ENCODE data around the gene ARFRP1. TPM values are rescaled to one million over a fixed set of nuclear protein-coding genes. Genes with fewer than 3 reads are reported as not detected.

ARFRP1 gene
- polyA plus RNA-seq, 3 donors, result 18.2 to 31.1 (median 20.7) TPM

DNA sequence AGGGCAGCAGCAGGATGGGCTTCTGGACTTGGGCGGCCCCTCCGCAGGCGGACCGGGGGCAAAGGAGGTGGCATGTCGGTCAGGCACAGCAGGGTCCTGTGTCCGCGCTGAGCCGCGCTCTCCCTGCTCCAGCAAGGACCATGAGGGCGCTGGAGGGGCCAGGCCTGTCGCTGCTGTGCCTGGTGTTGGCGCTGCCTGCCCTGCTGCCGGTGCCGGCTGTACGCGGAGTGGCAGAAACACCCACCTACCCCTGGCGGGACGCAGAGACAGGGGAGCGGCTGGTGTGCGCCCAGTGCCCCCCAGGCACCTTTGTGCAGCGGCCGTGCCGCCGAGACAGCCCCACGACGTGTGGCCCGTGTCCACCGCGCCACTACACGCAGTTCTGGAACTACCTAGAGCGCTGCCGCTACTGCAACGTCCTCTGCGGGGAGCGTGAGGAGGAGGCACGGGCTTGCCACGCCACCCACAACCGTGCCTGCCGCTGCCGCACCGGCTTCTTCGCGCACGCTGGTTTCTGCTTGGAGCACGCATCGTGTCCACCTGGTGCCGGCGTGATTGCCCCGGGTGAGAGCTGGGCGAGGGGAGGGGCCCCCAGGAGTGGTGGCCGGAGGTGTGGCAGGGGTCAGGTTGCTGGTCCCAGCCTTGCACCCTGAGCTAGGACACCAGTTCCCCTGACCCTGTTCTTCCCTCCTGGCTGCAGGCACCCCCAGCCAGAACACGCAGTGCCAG is 11.0 kb downstream of the ARFRP1 start, which contains the start of gene TNFRSF6B:
TNFRSF6B (plus strand) TSS at position 25 of the 729 bp plus-strand sequence; CDS start at position 141, 116 bp downstream.
- Mint-ChIP-seq H3K36me3 (peaks cover 5 to 11% of the 10 kb centered on the region in 2 donors), H3K4me1 (peaks cover 16% of the 10 kb centered on the region), H3K27ac (no peak within 1 kb of the TSS), H3K9me3 (no peaks in the 10 kb centered on the region), H3K4me3 (peak within 1 kb of the TSS in 1 of 2 donors; percentile 57), H3K27me3 (ENCODE audit: low read depth in 3 of 3) (peaks cover 2 to 21% (median 3%) of the 10 kb centered on the region in 3 donors)
- Histone ChIP-seq H3K27me3 (ENCODE audit: control insufficient read depth in 2 of 2, insufficient read depth in 2 of 2, low read length in 2 of 2) (peaks cover 0 to 12% of the 10 kb centered on the region in 2 donors), H3K9ac (ENCODE audit: insufficient read depth, low read length, poor library complexity, severe bottlenecking) (no peak within 1 kb of the TSS), H3K27ac (ENCODE audit: low read depth in 1 of 2, low read length in 2 of 2) (no peak within 1 kb of the TSS), H3K9me3 (replicated peaks in 1 of 2; ENCODE audit: control insufficient read depth in 1 of 2, insufficient read depth in 1 of 2, low read length in 2 of 2) (no peaks in the 10 kb centered on the region), H2AFZ (ENCODE audit: insufficient read depth, low read depth, low read length, poor library complexity, severe bottlenecking) (no peak within 1 kb of the TSS), H3K36me3 (replicated peaks in 1 of 2; ENCODE audit: control insufficient read depth in 1 of 2, insufficient read depth in 2 of 2, low read length in 2 of 2) (peaks cover 0 to 9% of the 10 kb centered on the region in 2 donors), H3K4me3 (replicated peaks in 1 of 3; ENCODE audit: low read depth in 2 of 3, low read length in 3 of 3) (no peak within 1 kb of the TSS), H3K4me2 (replicated peaks; ENCODE audit: extremely low read depth, low read length, poor library complexity, severe bottlenecking) (peak within 1 kb of the TSS; percentile 22), H3K79me2 (ENCODE audit: insufficient read depth, low read length) (no peaks in the 10 kb centered on the region), H4K20me1 (ENCODE audit: insufficient read depth, low read length) (peaks cover 46% of the 10 kb centered on the region), H3K4me1 (ENCODE audit: control insufficient read depth in 1 of 2, insufficient read depth in 2 of 2, low read length in 2 of 2) (peaks cover 16% of the 10 kb centered on the region in 2 donors)
- 3% methylated on average over 51 of the region's 52 CpGs for WGBS (ENCODE audit: insufficient coverage)
- no peak for DNase-seq
- TF ChIP-seq, protein P1, sequence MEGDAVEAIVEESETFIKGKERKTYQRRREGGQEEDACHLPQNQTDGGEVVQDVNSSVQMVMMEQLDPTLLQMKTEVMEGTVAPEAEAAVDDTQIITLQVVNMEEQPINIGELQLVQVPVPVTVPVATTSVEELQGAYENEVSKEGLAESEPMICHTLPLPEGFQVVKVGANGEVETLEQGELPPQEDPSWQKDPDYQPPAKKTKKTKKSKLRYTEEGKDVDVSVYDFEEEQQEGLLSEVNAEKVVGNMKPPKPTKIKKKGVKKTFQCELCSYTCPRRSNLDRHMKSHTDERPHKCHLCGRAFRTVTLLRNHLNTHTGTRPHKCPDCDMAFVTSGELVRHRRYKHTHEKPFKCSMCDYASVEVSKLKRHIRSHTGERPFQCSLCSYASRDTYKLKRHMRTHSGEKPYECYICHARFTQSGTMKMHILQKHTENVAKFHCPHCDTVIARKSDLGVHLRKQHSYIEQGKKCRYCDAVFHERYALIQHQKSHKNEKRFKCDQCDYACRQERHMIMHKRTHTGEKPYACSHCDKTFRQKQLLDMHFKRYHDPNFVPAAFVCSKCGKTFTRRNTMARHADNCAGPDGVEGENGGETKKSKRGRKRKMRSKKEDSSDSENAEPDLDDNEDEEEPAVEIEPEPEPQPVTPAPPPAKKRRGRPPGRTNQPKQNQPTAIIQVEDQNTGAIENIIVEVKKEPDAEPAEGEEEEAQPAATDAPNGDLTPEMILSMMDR (IDR thresholded peaks at IDR 0.05), result no peak
- intact Hi-C loops (cut with micrococcal nuclease), result no loop called here

GRCh38 chr20:63696306-63696627 is 11.5 kb downstream of the ARFRP1 start:
- H3K4me3 Mint-ChIP-seq, result no peak overlapping the region
- no peak overlapping the region for H2AFZ ChIP-seq (ENCODE audit: insufficient read depth, low read depth, low read length, poor library complexity, severe bottlenecking)
- H3K79me2 ChIP-seq (ENCODE audit: insufficient read depth, low read length), result no peaks in the 10 kb centered on the region
- H3K4me2 ChIP-seq (replicated peaks; ENCODE audit: extremely low read depth, low read length, poor library complexity, severe bottlenecking), result peak overlapping the region; percentile 22
- H3K9ac ChIP-seq (ENCODE audit: insufficient read depth, low read length, poor library complexity, severe bottlenecking), result no peak overlapping the region
- H4K20me1 ChIP-seq (ENCODE audit: insufficient read depth, low read length), result peaks cover 43% of the 10 kb centered on the region
- no peaks in the 10 kb centered on the region for H3K9me3 Mint-ChIP-seq
- peaks cover 0 to 9% of the 10 kb centered on the region in 2 donors for H3K36me3 ChIP-seq (replicated peaks in 1 of 2; ENCODE audit: control insufficient read depth in 1 of 2, insufficient read depth in 2 of 2, low read length in 2 of 2)
- H3K27ac ChIP-seq (ENCODE audit: low read depth in 1 of 2, low read length in 2 of 2), result no peak overlapping the region
- H3K36me3 Mint-ChIP-seq, result peaks cover 9 to 17% of the 10 kb centered on the region in 2 donors
- peaks cover 2 to 21% (median 3%) of the 10 kb centered on the region in 3 donors for H3K27me3 Mint-ChIP-seq (ENCODE audit: low read depth in 3 of 3)
- no peak for DNase-seq
- H3K4me1 ChIP-seq (ENCODE audit: control insufficient read depth in 1 of 2, insufficient read depth in 2 of 2, low read length in 2 of 2), result peaks cover 16% of the 10 kb centered on the region in 2 donors
- H3K4me3 ChIP-seq (replicated peaks in 1 of 3; ENCODE audit: low read depth in 2 of 3, low read length in 3 of 3), result no peak overlapping the region
- H3K9me3 ChIP-seq (replicated peaks in 1 of 2; ENCODE audit: control insufficient read depth in 1 of 2, insufficient read depth in 1 of 2, low read length in 2 of 2), result no peaks in the 10 kb centered on the region
- H3K27me3 ChIP-seq (ENCODE audit: control insufficient read depth in 2 of 2, insufficient read depth in 2 of 2, low read length in 2 of 2), result peaks cover 0 to 12% of the 10 kb centered on the region in 2 donors
- peaks cover 16% of the 10 kb centered on the region for H3K4me1 Mint-ChIP-seq
- 2% methylated on average over 4 of the region's 6 CpGs for whole genome bisulfite sequencing (ENCODE audit: insufficient coverage)
- intact Hi-C loops (cut with micrococcal nuclease), result no loop called here
- no peak overlapping the region for H3K27ac Mint-ChIP-seq
- TF ChIP-seq, protein P1 (IDR thresholded peaks at IDR 0.05), result no peak

All from CD14-positive monocyte (primary cell).